GM12864 (cell line): ENCODE results near the gene MAGI2.
"Not testable (repeated sequence)": the region's sequence is repeated elsewhere in the genome, so short reads cannot be mapped to it uniquely, and the experiment has no call there.

ENCODE experiments used
- DNase-seq: peaks from one replicate; pipeline ENCODE4 v3.0.0-alpha.2; 2011; ENCODE audit warnings: low read depth
- H3K4me3 ChIP-seq: 2 replicates; pipeline ENCODE4 v1.5.1; 2011; ENCODE audit warnings: mild to moderate bottlenecking, low read depth, low read length, control low read depth
- CTCF ChIP-seq: IDR thresholded peaks from 2 replicates; pipeline ENCODE4 v1.5.1; 2011; ENCODE audit warnings: low read depth, mild to moderate bottlenecking, moderate library complexity, low read length, control low read depth, inconsistent platforms; ENCODE audit errors: missing control alignments

MAGI2 gene

GRCh38 chr7:78007231-78007630 is 1446.2 kb downstream of the MAGI2 start:
- DNase-seq, result no peak
- TF ChIP-seq CTCF, result no peak
- no peak overlapping the region for H3K4me3 ChIP-seq

GRCh38 chr7:78006063-78006755 is 1447.3 kb downstream of the MAGI2 start:
- H3K4me3 ChIP-seq, result no peak overlapping the region
- DNase-seq, result no peak
- TF ChIP-seq CTCF, result no peak

GRCh38 chr7:78002715-78003114 is 1450.8 kb downstream of the MAGI2 start:
- DNase-seq, result no peak
- no peak overlapping the region for H3K4me3 ChIP-seq
- no peak for TF ChIP-seq CTCF

GRCh38 chr7:78002021-78002420 is 1451.4 kb downstream of the MAGI2 start:
- no peak for DNase-seq
- H3K4me3 ChIP-seq, result no peak overlapping the region
- no peak for TF ChIP-seq CTCF

- DNase-seq, H3K4me3 ChIP-seq: not testable (repeated sequence)
Observed at GRCh38 chr7:77999168-77999567, 1454.3 kb downstream of the MAGI2 start.

- DNase-seq, result no peak
- H3K4me3 ChIP-seq, result no peak overlapping the region
- peak; percentile 17 for TF ChIP-seq CTCF
Observed at GRCh38 chr7:77995717-77996116, 1457.8 kb downstream of the MAGI2 start.

GRCh38 chr7:77993838-77994237 is 1459.6 kb downstream of the MAGI2 start:
- no peak overlapping the region for H3K4me3 ChIP-seq
- DNase-seq, result no peak
- no peak for TF ChIP-seq CTCF
